Esophagus squamous epithelium (tissue), 5 donors: ENCODE measurements around the gene CHMP1B. TPM values are rescaled to one million over a fixed set of nuclear protein-coding genes. Genes with fewer than 3 reads are reported as not detected.

Source experiments
- DNase-seq: peaks from one replicate; lab custom pipeline; 2025; lab: John Stamatoyannopoulos, UW
- H3K27ac ChIP-seq, 4 donors: fragments of 200-600 bp; sonication (generic); one replicate each; pipeline ENCODE4 v1.5.1; 2016 to 2019; ENCODE audit warnings: mild to moderate bottlenecking in 1 of 4
- H3K27me3 ChIP-seq, 4 donors: fragments of 200-600 bp; sonication (generic); 1 replicate in 3 of 4; 2 replicates in 1 of 4; pipeline versions ENCODE4 v1.5.1 to v1.6.0; 2017 to 2021; ENCODE audit warnings: antibody characterized with exemption in 1 of 4
- H3K36me3 ChIP-seq, 3 donors: fragments of 200-600 bp; sonication (generic); one replicate each; pipeline ENCODE4 v1.5.1; 2016 to 2019
- H3K4me1 ChIP-seq, 3 donors: fragments of 200-600 bp; sonication (generic); one replicate each; pipeline ENCODE4 v1.5.1; 2017 to 2019
- H3K4me3 ChIP-seq, 4 donors: fragments of 200-600 bp; sonication (generic); 1 replicate in 3 of 4; 2 replicates in 1 of 4; pipeline ENCODE4 v1.5.1; 2016 to 2019; ENCODE audit warnings: mild to moderate bottlenecking in 2 of 4, moderate library complexity in 1 of 4
- H3K9me3 ChIP-seq, 3 donors: fragments of 200-600 bp; sonication (generic); one replicate each; pipeline ENCODE4 v1.5.1; 2016 to 2019
- CTCF ChIP-seq, 6 experiments: fragments of 450-650 bp in 4 of 6; fragments of 200-600 bp in 2 of 6; sonication (generic) in 2 of 6; IDR thresholded peaks; one replicate each; pipeline ENCODE4 v1.5.1; 2016 to 2019; ENCODE audit warnings: antibody characterized with exemption in 6 of 6, mild to moderate bottlenecking in 4 of 6, moderate library complexity in 4 of 6
- POLR2A ChIP-seq, 4 donors: fragments of 450-650 bp; IDR thresholded peaks; one replicate each; pipeline ENCODE4 v1.6.1; 2017; ENCODE audit warnings: antibody characterized with exemption in 4 of 4, mild to moderate bottlenecking in 4 of 4, moderate library complexity in 3 of 4
- WGBS, 2 donors: methylation state at CpG; one replicate each; pipeline ENCODE4 v1.1.5; 2018; 5-methylcytosine and 5-hydroxymethylcytosine counted together
- intact Hi-C: fragments of 100-400 bp; cut with DNase I; formaldehyde crosslinking; loops from one replicate; pipeline ENCODE4 v1.15.0; 2022
- total RNA-seq, 4 donors: library from RNA; depleted of rRNA; stranded (reverse); fragments of >200 nt; gene quantifications; one replicate each; pipeline ENCODE4 v1.1.0, GENCODE V29; 2016
- donor health status: DM: yes; HTN: yes; CAD: no.

CHMP1B gene
- total RNA-seq, 4 donors from 2014 or later: 35.3 to 48.3 (median 42.3) TPM

- intact Hi-C loops: no loop called here
- Histone ChIP-seq H3K36me3 (peaks cover 0 to 28% (median 0%) of the 10 kb centered on the region in 3 donors), H3K27ac (no peak overlapping the region), H3K9me3 (no peaks in the 10 kb centered on the region), H3K4me3 (no peak overlapping the region), H3K4me1 (peaks cover 0 to 3% (median 0%) of the 10 kb centered on the region in 3 donors), H3K27me3 (no peaks in the 10 kb centered on the region)
- WGBS, 2 donors: 90 to 92% methylated on average over 11 to 12 of the region's 12 CpGs
- no peak for DNase-seq
- no peak for TF ChIP-seq CTCF (IDR thresholded peaks at IDR 0.05)
- TF ChIP-seq POLR2A (IDR thresholded peaks at IDR 0.05): no peak
Measured at GRCh38 chr18:11865071-11865470, 13.9 kb downstream of the CHMP1B start.

GRCh38 chr18:11866329-11866728 is 15.1 kb downstream of the CHMP1B start:
- 72 to 95% methylated on average over 10 of the region's 10 CpGs for WGBS, 2 donors
- DNase-seq: no peak

DNA sequence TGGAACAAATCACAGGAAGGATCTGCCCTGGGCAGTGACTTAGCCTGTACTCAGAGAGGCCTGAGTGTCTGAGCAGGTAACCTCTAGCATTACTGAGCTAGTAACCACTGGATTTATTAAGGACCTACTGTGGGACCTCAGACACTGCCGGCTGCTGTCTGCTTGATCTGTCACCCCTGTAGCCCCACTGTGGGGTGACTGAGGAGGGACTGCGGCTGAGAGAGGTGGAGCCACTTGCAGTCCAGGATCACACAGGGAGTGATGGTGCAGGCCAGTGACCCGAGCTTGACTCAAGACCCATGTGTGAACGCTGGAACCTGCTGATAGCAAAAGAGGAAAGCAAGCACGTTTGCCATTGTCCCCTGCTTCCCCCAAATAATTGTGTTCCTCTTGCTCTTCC is 15.6 kb downstream of the CHMP1B start:
- Histone ChIP-seq H3K4me1 (peaks cover 0 to 6% (median 0%) of the 10 kb centered on the region in 3 donors), H3K9me3 (no peaks in the 10 kb centered on the region), H3K27me3 (no peaks in the 10 kb centered on the region), H3K36me3 (peaks cover 0 to 28% (median 0%) of the 10 kb centered on the region in 3 donors), H3K27ac (no peak overlapping the region), H3K4me3 (no peak overlapping the region)
- DNase-seq: no peak
- intact Hi-C loops: no loop called here
- TF ChIP-seq POLR2A (IDR thresholded peaks at IDR 0.05) (no peak), CTCF (IDR thresholded peaks at IDR 0.05) (no peak)
- WGBS, 2 donors: 44 to 67% methylated on average over 3 to 4 of the region's 5 CpGs

More at GRCh38 chr18:11866329-11866728, 15.1 kb downstream of the CHMP1B start:
- H3K36me3 ChIP-seq: peaks cover 0 to 28% (median 0%) of the 10 kb centered on the region in 3 donors
- no peak overlapping the region for H3K27ac ChIP-seq
- no peaks in the 10 kb centered on the region for H3K9me3 ChIP-seq
- H3K4me1 ChIP-seq: peaks cover 0 to 2% (median 0%) of the 10 kb centered on the region in 3 donors
- TF ChIP-seq CTCF (IDR thresholded peaks at IDR 0.05) (no peak), POLR2A (IDR thresholded peaks at IDR 0.05) (no peak)
- H3K4me3 ChIP-seq: no peak overlapping the region
- intact Hi-C loops: no loop called here
- H3K27me3 ChIP-seq: no peaks in the 10 kb centered on the region

DNA sequence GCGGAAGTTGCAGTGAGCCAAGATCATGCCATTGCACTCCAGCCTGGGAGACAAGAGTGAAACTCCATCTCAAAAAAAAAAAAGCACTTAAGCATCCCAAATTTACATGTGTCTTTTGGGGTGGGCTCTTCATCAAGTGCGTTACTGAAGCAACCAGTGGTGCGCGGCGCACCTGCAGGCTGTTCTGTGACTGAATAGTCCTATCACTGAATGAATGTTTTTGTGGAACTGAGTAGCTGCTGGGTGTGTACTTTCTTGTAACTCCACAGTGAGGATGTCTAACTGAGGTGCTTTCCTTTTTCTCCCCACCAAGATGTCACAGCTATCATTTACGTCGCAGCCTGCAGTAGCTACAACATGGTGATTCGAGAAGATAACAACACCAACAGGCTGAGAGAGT is 17.0 kb downstream of the CHMP1B start:
- intact Hi-C loops: no loop called here
- no peaks in the 10 kb centered on the region for H3K27me3 ChIP-seq
- no peak overlapping the region for H3K4me3 ChIP-seq
- no peaks in the 10 kb centered on the region for H3K9me3 ChIP-seq
- no peak overlapping the region for H3K27ac ChIP-seq
- no peak for TF ChIP-seq POLR2A (IDR thresholded peaks at IDR 0.05)
- TF ChIP-seq CTCF (IDR thresholded peaks at IDR 0.05): no peak
- no peak for DNase-seq
- peaks cover 0 to 7% (median 0%) of the 10 kb centered on the region in 3 donors for H3K4me1 ChIP-seq
- 89 to 92% methylated on average over 8 of the region's 8 CpGs for WGBS, 2 donors
- peaks cover 0 to 32% (median 0%) of the 10 kb centered on the region in 3 donors for H3K36me3 ChIP-seq

DNA sequence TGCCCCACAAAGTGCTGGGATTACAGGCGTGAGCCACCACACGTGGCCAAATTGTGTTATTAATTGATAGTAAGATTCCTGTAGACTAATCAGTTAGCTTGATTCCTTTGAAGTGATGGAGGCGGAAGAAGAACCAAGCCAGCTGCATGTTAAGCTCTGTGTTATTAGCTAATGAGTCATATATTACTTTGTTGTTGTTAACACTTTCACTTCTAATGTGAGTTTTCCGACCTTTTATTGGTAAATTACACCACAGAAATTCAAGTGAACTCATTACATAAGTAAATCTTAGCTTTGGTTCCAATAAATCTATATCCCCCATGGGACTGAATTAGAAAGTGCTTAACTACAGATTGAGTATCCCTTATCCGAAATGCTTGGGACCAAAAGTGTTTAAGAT is 20.3 kb downstream of the CHMP1B start:
- Histone ChIP-seq H3K9me3 (no peaks in the 10 kb centered on the region), H3K36me3 (peaks cover 0 to 59% (median 0%) of the 10 kb centered on the region in 3 donors), H3K4me1 (peaks cover 0 to 7% (median 0%) of the 10 kb centered on the region in 3 donors), H3K27ac (no peak overlapping the region), H3K4me3 (no peak overlapping the region), H3K27me3 (no peaks in the 10 kb centered on the region)
- TF ChIP-seq POLR2A (IDR thresholded peaks at IDR 0.05) (no peak), CTCF (IDR thresholded peaks at IDR 0.05) (no peak)
- DNase-seq: no peak
- WGBS, 2 donors: 28 to 37% methylated on average over 5 of the region's 5 CpGs
- intact Hi-C loops: no loop called here
